Measurements from ENCODE around the gene PCGF3.
"Not testable (repeated sequence)": the region's sequence is repeated elsewhere in the genome, so short reads cannot be mapped to it uniquely, and the experiment has no call there.

The PCGF3 gene

DNA sequence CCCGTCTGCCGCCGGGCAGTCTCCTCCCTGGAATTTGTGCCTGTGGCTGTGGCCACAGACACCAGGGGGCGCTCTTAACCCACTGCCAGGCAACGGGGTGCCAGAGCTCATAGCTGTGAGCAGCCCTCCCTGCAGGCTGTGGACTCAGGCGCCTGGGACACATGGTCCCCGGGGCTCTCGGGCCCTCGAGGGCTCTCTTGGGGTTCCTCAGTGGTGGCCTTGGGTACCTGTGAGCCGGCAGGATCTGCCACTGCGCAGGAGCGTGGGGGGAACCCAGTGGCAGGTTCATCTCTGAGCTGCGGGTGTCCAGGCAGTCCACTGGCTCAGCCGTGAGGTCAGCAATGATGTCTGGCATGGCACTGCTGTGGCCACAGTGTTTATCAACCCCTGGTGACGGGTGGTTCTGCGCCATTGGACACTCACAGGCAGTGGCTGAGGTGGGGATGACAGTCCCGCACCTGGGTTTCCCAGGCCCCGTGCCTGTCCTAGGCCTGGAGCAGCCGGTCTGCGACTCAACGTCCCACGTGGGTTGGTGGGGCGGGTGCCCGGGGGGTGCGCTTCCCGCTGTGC, 37.2 kb downstream of the PCGF3 start:
- no peak for DNase-seq (ENCODE audit: low read depth)

GRCh38 chr4:743463-744211, 38.0 kb downstream of the PCGF3 start:
- no peak for DNase-seq (ENCODE audit: low read depth)

GRCh38 chr4:744212-744841, 38.7 kb downstream of the PCGF3 start:
- DNase-seq (ENCODE audit: low read depth) = no peak

DNA sequence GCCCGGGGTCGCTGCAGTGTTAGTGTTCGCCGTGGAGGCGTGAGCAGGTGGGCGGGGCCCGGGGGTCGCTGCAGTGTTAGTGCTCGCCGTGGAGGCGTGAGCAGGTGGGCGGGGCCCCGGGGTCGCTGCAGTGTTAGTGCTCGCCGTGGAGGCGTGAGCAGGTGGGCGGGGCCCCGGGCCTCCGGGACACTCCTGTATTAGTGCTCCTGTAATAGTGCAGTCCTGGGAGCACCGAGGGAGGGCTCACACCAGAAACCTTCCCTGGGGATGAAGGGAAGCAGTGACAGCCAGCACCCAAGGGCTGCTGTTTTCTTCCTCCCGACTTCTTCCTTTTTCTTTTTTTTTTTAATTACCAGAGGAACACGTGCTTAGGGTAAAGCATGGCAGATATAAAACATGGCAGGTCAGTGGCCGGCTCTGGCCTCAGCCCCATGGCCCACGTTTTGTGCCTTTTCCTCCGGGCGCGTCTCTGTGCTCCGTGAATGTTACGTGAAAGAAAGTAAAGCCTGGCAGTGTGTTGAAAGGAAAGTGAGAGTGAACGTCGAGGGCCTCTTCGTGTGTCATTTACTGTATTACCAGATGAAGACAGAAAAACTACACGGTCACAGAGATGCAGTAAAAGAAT, 42.0 kb downstream of the PCGF3 start:
- DNase-seq (ENCODE audit: low read depth) = no peak

DNA sequence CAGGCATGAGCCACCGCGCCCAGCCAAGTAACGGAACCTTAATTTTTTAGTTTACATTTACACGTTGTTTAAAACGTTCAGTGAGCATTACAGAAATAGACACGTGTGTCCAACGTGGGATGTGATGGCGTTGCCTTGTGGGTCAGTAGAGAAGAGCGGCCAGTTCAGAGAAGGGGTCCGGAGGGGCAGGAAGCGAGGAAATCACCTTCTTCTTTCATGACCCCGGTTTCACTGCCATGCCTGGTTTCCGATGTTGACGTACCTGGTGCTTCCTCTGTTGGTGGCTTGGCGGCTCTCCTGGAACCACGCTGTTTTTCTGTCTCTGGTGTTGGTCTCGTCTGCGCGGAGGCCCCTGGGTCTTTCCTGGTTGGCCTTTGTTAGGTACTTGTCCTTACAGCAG, 42.8 kb downstream of the PCGF3 start:
- no peak for DNase-seq (ENCODE audit: low read depth)

- DNase-seq (ENCODE audit: low read depth) = no peak
Measured at GRCh38 chr4:749698-750666, 44.4 kb downstream of the PCGF3 start.

DNA sequence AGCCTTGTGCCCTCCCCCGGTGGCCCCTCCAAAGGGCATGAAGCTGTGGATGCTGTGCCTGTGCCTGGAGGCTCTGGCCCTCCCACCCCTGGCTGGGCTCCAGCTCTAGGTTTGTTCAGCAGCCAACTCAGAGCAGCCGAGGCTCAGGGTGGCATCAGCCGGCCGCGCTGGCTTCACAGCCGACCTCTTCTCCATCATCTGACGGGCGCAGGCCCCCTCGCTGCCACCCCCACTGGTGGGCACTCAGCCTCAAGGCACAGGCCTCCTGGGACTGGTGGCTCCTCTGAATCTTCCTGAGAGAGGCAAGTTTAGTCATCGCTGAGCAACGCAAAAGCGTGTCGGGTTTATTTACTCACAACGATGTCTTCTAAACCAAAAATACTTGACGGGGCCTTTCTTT, 46.0 kb downstream of the PCGF3 start:
- DNase-seq (ENCODE audit: low read depth) = no peak

GRCh38 chr4:752196-752861, 46.7 kb downstream of the PCGF3 start:
- DNase-seq (ENCODE audit: low read depth) = no peak

DNA sequence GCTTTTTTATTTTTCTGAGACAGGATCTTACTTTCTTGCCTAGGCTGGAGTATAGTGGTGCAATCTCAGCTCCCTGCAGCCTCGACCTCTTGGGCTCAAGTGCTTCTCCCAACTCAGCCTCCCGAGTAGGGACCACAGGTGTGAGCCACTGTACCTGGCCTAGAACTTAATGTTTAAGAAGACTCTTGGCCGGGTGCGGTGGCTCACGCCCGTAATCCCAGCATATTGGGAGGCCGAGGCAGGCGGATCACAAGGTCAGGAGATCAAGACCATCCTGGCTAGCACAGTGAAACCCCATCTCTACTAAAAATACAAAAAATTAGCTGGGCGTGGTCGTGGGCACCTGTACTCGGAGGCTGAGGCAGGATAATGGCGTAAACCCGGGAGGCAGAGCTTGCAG, 47.6 kb downstream of the PCGF3 start:
- not testable (repeated sequence) for DNase-seq (ENCODE audit: low read depth)

DNA sequence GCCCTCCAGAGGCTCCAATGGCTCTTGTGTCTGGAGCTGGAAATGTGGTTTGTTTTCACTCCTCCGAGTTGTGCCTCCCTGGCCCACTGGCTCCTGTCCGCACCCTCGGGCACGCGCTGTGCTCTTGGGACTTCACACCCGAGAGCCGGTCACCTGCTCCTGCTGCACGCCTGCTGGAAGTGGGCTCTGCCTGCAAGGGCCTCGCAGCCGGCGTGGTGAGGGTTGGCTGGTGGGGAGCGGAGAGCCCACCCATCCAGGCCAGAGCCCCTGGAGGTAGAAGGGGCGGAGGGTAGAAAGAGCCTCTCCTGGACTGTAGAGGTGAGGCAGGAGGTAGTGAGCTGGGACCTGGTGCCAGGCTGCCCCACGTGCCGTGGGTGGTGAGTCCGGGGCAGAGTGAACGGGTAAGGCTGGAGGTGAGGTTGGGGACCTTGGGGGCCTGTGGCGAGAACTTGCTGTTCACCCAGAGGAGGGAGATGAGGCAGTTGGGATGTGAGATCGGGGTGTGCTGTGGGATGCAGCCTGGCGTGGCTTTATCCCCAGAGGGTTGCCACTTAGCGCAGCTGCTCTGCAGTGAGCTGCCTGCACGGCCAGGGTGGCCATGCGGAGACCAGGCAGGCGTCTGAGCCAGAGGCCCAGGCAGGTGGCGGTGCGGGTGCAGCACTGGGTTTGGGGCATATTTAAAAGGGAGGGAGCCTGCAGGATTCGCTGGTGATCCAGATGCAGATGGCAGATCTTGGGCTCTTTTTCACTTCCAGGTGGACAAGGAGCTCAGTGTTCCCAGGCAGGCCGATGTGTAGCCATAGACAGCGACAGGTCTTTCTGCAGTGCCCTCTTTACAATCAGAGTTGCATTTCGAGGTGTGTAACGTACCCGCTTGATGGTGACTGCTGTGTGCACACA, 48.8 kb downstream of the PCGF3 start:
- no peak for DNase-seq (ENCODE audit: low read depth)

DNA sequence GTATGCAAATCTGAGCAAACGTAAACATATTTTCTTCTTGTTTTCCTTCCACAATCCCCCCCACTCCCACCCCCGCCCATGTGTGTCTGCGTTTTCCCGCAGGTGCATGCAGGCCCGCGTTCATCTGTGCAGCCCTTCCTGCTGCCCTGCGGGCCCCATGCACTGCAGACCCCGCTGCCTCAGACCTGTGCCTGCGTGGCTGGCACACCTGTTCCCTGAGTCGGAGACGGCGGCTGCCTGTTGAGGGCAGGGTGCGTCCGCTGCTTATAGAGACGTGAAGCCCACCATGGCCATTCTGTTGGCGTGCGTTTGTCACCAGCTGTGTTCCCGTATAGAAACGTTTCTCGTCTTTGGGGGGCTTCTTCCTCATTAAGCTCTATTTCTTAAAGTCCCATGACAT, 51.5 kb downstream of the PCGF3 start:
- no peak for DNase-seq (ENCODE audit: low read depth)

DNA sequence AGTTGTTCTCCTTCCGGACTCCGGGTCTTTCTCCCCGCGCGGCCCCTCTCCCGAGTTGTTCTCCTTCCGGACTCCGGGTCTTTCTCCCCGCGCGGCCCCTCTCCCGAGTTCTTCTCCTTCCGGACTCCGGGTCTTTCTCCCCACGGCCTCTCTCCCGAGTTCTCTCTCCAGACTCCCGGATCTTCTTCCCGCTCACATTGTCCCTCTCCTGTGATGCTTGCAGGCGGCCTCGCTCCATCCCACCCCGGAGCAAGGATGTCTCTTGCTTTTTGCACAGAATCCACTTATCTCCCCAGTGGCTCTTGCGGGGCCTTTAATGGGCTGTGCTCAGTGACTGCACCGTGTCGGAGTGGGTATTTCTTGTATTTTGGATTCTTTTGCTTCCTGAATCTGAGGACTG, 54.2 kb downstream of the PCGF3 start:
- not testable (repeated sequence) for DNase-seq (ENCODE audit: low read depth)

DNA sequence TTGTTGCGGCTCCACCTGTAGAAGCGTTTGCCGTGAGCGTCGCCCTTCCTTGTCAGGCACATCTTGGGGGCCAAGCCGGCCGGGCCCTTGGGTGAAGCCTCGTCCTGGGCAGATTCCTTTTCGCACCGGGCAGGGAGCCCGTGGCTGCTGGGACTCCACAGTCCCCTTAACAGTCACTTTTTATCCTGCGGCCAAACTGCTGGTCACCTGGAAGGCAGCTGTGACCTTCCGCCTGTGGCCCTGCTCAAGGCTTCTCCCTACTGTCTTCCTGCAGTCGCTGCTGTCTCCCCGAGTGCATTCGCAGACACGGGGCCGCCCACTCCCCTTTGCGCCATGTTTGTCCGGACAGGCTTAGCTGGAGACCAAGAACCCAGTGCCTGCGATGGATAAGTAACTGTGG, 55.0 kb downstream of the PCGF3 start:
- no peak for DNase-seq (ENCODE audit: low read depth)

- DNase-seq (ENCODE audit: low read depth) = no peak
Measured at GRCh38 chr4:761086-761485, 55.5 kb downstream of the PCGF3 start.

- no peak for DNase-seq (ENCODE audit: low read depth)
Measured at GRCh38 chr4:761739-762138, 56.1 kb downstream of the PCGF3 start.

GRCh38 chr4:762211-763190, 56.9 kb downstream of the PCGF3 start:
- DNase-seq (ENCODE audit: low read depth) = no peak

DNA sequence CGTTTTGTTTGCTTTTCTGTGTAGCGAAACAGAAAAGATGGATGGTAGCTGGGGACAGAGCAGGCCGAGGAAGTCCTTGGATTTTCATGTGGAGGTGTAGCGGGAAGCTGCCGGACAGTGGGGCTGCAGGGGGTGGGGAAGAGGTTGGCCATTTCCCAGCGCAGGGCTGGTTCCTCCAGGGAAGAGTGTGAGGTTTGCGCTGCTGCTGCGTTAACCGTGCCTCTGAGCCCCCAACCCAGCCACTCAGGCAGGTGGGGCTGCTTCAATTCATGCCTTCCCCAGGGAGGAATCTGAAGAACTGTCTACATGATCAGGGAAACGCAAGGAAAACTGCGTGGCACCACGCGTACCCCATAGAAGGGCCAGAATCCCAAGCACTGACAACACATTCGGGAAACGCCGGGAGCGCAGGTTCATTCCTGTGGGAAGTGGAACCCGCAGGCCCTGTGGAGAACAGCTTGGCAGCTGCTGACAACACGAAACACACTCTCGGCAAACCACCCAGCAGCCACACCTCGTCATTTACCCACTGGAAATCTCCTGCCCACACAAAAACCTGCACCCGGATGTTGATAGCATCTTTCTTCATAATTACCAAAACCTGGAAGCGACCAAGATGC, 57.7 kb downstream of the PCGF3 start:
- no peak for DNase-seq (ENCODE audit: low read depth)

DNA sequence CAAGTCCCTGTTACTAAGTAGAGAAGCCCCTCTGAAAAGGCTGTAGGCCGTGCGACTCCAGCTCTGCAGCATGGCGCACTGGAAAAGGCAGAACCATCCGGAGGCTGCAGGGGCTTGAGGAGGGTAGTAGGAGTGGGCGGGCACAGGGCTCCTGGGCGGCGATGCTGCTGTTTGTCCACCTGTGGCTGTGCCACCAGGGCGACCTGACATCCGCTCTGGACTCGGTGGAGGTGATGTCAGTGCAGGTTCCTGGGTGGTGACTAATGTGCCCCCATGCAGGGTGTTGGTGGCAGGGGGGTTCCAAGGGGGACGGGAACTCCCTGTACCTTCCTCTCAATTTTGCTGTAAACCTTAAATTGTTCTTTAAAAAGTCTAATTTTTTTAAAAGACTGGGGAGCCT, 58.3 kb downstream of the PCGF3 start:
- no peak for DNase-seq (ENCODE audit: low read depth)

All from GM04504 (cell line).